Endothelial cell of umbilical vein (primary cell): ENCODE data around the gene PRIM1. TPM values are rescaled to one million over a fixed set of nuclear protein-coding genes. Genes with fewer than 3 reads are reported as not detected.

ENCODE experiments used
- BruUV-seq: library from RNA; stranded (reverse); fragments of 400-500 nt; replicated peaks from 2 replicates; lab custom pipeline; 2021; lab: Mats Ljungman, UMichigan
- CTCF ChIA-PET: fragments of 300-600, 350-600 bp; sonication (Branson Sonifier 250); formaldehyde crosslinking; loops from one replicate; lab custom pipeline; 2021; ENCODE audit warnings: antibody characterized with exemption, inconsistent platforms; lab: Charles Lee
- POLR2A ChIA-PET: fragments of 300-600, 350-600 bp; sonication (Branson Sonifier 250); formaldehyde crosslinking; loops from one replicate; lab custom pipeline; 2021; ENCODE audit warnings: antibody characterized with exemption, inconsistent platforms; lab: Charles Lee
- DNase-seq: peaks from one replicate; pipeline ENCODE4 v3.0.0-alpha.2; 2011; ENCODE audit warnings: low read depth, low spot score
- FAIRE-seq: peaks from 2 replicates; lab custom pipeline; 2011; peaks lifted over from hg19 to GRCh38; lab: Jason Lieb, UNC
- H2AFZ ChIP-seq: 2 replicates; pipeline ENCODE4 v1.6.0; 2012; ENCODE audit warnings: low read depth, low read length, control low read depth, inconsistent platforms
- H3K27ac ChIP-seq: 2 replicates; pipeline ENCODE4 v1.5.1; 2011; ENCODE audit warnings: low read depth, mild to moderate bottlenecking, control low read depth, low read length, moderate library complexity; ENCODE audit not compliant: insufficient read depth
- H3K27me3 ChIP-seq, 2 experiments: 2 replicates each; pipeline versions ENCODE4 v1.6.0 to v1.6.1; 2011; ENCODE audit warnings: low read length in 2 of 2, mixed read lengths in 1 of 2; ENCODE audit not compliant: control insufficient read depth in 2 of 2, insufficient read depth in 2 of 2
- H3K36me3 ChIP-seq, 2 experiments: 2 replicates in 1 of 2; 3 replicates in 1 of 2; pipeline ENCODE4 v1.5.1; 2011; ENCODE audit warnings: low read length in 2 of 2, mild to moderate bottlenecking in 1 of 2, moderate library complexity in 1 of 2; ENCODE audit not compliant: control insufficient read depth in 2 of 2, insufficient read depth in 2 of 2; ENCODE audit errors: extremely low read depth in 1 of 2
- H3K4me1 ChIP-seq: 3 replicates; pipeline ENCODE4 v1.5.1; 2011; ENCODE audit warnings: mild to moderate bottlenecking, low read length; ENCODE audit not compliant: control insufficient read depth, insufficient read depth; ENCODE audit errors: extremely low read depth
- H3K4me2 ChIP-seq: 2 replicates; pipeline ENCODE4 v1.6.1; 2011; ENCODE audit warnings: low read length, control low read depth, mixed read lengths; ENCODE audit not compliant: insufficient read depth
- H3K4me3 ChIP-seq, 3 experiments: fragments of 200-600 bp in 1 of 3; sonication (generic), shearing (Covaris generic) in 1 of 3; replicated peaks in 1 of 3; 2 replicates each; pipeline ENCODE4 v1.5.1; 2011 to 2016; ENCODE audit warnings: control low read depth in 3 of 3, low read length in 3 of 3, mild to moderate bottlenecking in 2 of 3, inconsistent platforms in 1 of 3, low read depth in 1 of 3, moderate library complexity in 1 of 3; ENCODE audit not compliant: insufficient read depth in 1 of 3
- H3K79me2 ChIP-seq: 2 replicates; pipeline ENCODE4 v1.6.0; 2012; ENCODE audit warnings: low read length, inconsistent platforms; ENCODE audit not compliant: control insufficient read depth, insufficient read depth
- H3K9ac ChIP-seq: replicated peaks from 2 replicates; pipeline ENCODE3; 2011; ENCODE audit warnings: low read length, control low read depth; ENCODE audit not compliant: insufficient read depth; ENCODE audit errors: extremely low read depth
- H3K9me1 ChIP-seq: replicated peaks from 3 replicates; pipeline ENCODE4 v1.6.0; 2011; ENCODE audit warnings: mild to moderate bottlenecking, low read length; ENCODE audit not compliant: control insufficient read depth, insufficient read depth; ENCODE audit errors: extremely low read depth
- H3K9me3 ChIP-seq: replicated peaks from 2 replicates; pipeline ENCODE4 v1.5.1; 2012; ENCODE audit warnings: low read length, inconsistent platforms; ENCODE audit not compliant: control insufficient read depth, insufficient read depth
- H4K20me1 ChIP-seq: replicated peaks from 2 replicates; pipeline ENCODE3; 2011; ENCODE audit warnings: mild to moderate bottlenecking, low read length; ENCODE audit not compliant: control insufficient read depth, insufficient read depth; ENCODE audit errors: extremely low read depth
- CTCF ChIP-seq, 2 donors: IDR thresholded peaks; 1 replicate in 1 of 2; 2 replicates in 1 of 2; pipeline ENCODE4 v1.5.1; 2011; ENCODE audit warnings: low read length in 2 of 2, mild to moderate bottlenecking in 2 of 2, moderate library complexity in 2 of 2, control low read depth in 1 of 2, inconsistent platforms in 1 of 2, low read depth in 1 of 2; ENCODE audit not compliant: insufficient read depth in 1 of 2; ENCODE audit errors: extremely low read depth in 1 of 2
- EZH2 ChIP-seq: IDR thresholded peaks from 2 replicates; pipeline ENCODE4 v1.6.1; 2012; ENCODE audit warnings: borderline replicate concordance, low read depth, mild to moderate bottlenecking, moderate library complexity, low read length, inconsistent platforms; ENCODE audit not compliant: severe bottlenecking
- FOS ChIP-seq: IDR thresholded peaks from 2 replicates; pipeline ENCODE4 v1.6.1; 2011; ENCODE audit warnings: mild to moderate bottlenecking, low read length, moderate library complexity, borderline replicate concordance; ENCODE audit not compliant: insufficient read depth
- GATA2 ChIP-seq: IDR thresholded peaks from 2 replicates; pipeline ENCODE4 v1.7.0; 2011; ENCODE audit warnings: low read depth, mild to moderate bottlenecking, moderate library complexity, mixed read lengths, low read length; ENCODE audit not compliant: insufficient read length, insufficient read depth
- JUN ChIP-seq: IDR thresholded peaks from 2 replicates; pipeline ENCODE4 v1.6.1; 2011; ENCODE audit warnings: borderline replicate concordance, low read depth; ENCODE audit not compliant: insufficient read length, insufficient read depth
- MAX ChIP-seq: IDR thresholded peaks from 2 replicates; pipeline ENCODE4 v1.6.1; 2011; ENCODE audit not compliant: insufficient read depth, insufficient read length
- MYC ChIP-seq: IDR thresholded peaks from one replicate; pipeline ENCODE4 v1.6.1; 2011; ENCODE audit warnings: mild to moderate bottlenecking, low read depth, low read length
- POLR2A ChIP-seq: IDR thresholded peaks from 2 replicates; pipeline ENCODE4 v1.6.1; 2012; ENCODE audit warnings: low read depth, mild to moderate bottlenecking, control low read depth, low read length
- POLR2AphosphoS5 ChIP-seq: IDR thresholded peaks from 2 replicates; pipeline ENCODE4 v1.6.1; 2012; ENCODE audit warnings: low read depth, mild to moderate bottlenecking, control low read depth, low read length, moderate library complexity; ENCODE audit not compliant: insufficient read depth
- dilution Hi-C: fragments of 300-500 bp; cut with MboI; formaldehyde crosslinking; loops from one replicate; pipeline ENCODE4 v1.15.0; 2019; ENCODE audit warnings: low sequenced_read_pairs; ENCODE audit not compliant: extremely low pct_ligation_motif_present
- intact Hi-C: fragments of 100-400 bp; cut with micrococcal nuclease; formaldehyde crosslinking; loops from one replicate; pipeline ENCODE4 v1.10.0; 2022
- polyA plus RNA-seq, 4 experiments: library from polyadenylated mRNA; depleted of rRNA in 3 of 4; stranded (reverse) in 3 of 4; unstranded in 1 of 4; fragments of >200 nt; gene quantifications; 2 replicates each; pipeline versions ENCODE4 v1.2.1 to v1.2.3, GENCODE V29; 2011 to 2012; ENCODE audit warnings: missing spikeins in 1 of 4
- total RNA-seq: library from RNA; stranded (reverse); gene quantifications from 2 replicates; pipeline ENCODE4 v1.2.3, GENCODE V29; 2021

Gene PRIM1
- total and polyA plus RNA-seq, 2 donors (not counting 3 experiments of a cell fraction or from before 2014, with no cell fraction given), result 10.9 to 12.1 TPM

DNA sequence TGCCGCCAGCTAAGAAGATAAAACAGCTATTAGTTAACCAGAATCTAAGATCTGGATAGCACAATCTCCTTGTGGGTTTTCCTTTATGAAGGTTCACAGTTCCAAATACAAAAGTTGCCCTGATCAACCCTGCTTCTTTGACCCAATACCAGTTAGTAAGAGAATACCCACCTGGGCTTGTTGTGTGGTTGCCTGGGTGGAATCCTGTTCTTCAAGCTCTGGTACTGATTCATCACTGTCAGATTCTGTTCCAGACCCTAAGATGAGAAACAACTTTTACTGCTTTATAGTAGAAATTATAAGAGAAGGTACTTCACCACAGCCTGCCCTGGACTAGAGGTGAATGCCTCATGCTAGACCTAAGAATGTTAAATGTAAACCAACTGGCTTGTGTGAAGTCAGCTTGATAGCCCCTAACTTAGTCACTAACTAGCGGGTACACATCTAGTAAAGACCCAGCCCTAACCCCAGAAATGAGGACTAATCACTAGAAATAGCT is 37.6 kb downstream of the PRIM1 start:
- no peak for FAIRE-seq
- peaks cover 45% of the 10 kb centered on the region for H3K79me2 ChIP-seq
- POLR2A ChIA-PET, result no interaction called here
- intact Hi-C loops, result no loop called here
- no peaks in the 10 kb centered on the region for H3K9me3 ChIP-seq
- no peaks in the 10 kb centered on the region for H4K20me1 ChIP-seq
- TF ChIP-seq MYC (no peak), POLR2A (no peak), EZH2 (no peak), FOS (no peak)
- H3K27ac ChIP-seq, result no peak overlapping the region
- no TSS peak for BruUV-seq
- H3K36me3 ChIP-seq, result peaks cover 27 to 35% of the 10 kb centered on the region in 2 experiments
- DNase-seq, result no peak
- no peak overlapping the region for H3K4me2 ChIP-seq
- H3K4me1 ChIP-seq, result no peaks in the 10 kb centered on the region
- no peaks in the 10 kb centered on the region for H3K27me3 ChIP-seq
- H3K9ac ChIP-seq, result no peak overlapping the region
- H3K4me3 ChIP-seq, result no peak overlapping the region
- H2AFZ ChIP-seq, result no peak overlapping the region
- dilution Hi-C loops, result no loop called here
- H3K9me1 ChIP-seq, result no peaks in the 10 kb centered on the region
- CTCF ChIA-PET, result no interaction called here

- Histone ChIP-seq H3K9me3 (no peaks in the 10 kb centered on the region), H3K36me3 (peaks cover 26 to 27% of the 10 kb centered on the region in 2 experiments), H3K27ac (no peak overlapping the region), H4K20me1 (no peaks in the 10 kb centered on the region), H2AFZ (no peak overlapping the region), H3K9ac (no peak overlapping the region), H3K4me2 (no peak overlapping the region), H3K4me1 (no peaks in the 10 kb centered on the region), H3K4me3 (no peak overlapping the region), H3K27me3 (no peaks in the 10 kb centered on the region), H3K79me2 (peaks cover 34% of the 10 kb centered on the region), H3K9me1 (no peaks in the 10 kb centered on the region)
- ChIA-PET CTCF (no interaction called here), POLR2A (no interaction called here)
- dilution Hi-C loops, result no loop called here
- no peak for TF ChIP-seq CTCF (IDR thresholded peaks at IDR 0.05; ENCODE audit: extremely low read depth in 1 of 2, insufficient read depth in 1 of 2, low read depth in 1 of 2, low read length in 2 of 2)
- no peak for TF ChIP-seq FOS
- TF ChIP-seq POLR2A, result no peak
- no peak for TF ChIP-seq EZH2
- TF ChIP-seq MYC, result no peak
- no peak for TF ChIP-seq MAX
- no peak for TF ChIP-seq GATA2
- TF ChIP-seq JUN, result no peak
- TF ChIP-seq POLR2AphosphoS5, result no peak
- DNase-seq (no peak), FAIRE-seq (no peak)
- intact Hi-C loops, result no loop called here
- no TSS peak for BruUV-seq
Observed at GRCh38 chr12:56713345-56713744, 38.8 kb downstream of the PRIM1 start.
